HuH-7 (cell line): Measurements from ENCODE around the gene FOSL1.
"Not testable (repeated sequence)": the region's sequence is repeated elsewhere in the genome, so short reads cannot be mapped to it uniquely, and the experiment has no call there.

Experiments
- DNase-seq: peaks from one replicate; pipeline ENCODE4 v3.0.0; 2011; ENCODE audit warnings: low spot score

The FOSL1 gene

DNA sequence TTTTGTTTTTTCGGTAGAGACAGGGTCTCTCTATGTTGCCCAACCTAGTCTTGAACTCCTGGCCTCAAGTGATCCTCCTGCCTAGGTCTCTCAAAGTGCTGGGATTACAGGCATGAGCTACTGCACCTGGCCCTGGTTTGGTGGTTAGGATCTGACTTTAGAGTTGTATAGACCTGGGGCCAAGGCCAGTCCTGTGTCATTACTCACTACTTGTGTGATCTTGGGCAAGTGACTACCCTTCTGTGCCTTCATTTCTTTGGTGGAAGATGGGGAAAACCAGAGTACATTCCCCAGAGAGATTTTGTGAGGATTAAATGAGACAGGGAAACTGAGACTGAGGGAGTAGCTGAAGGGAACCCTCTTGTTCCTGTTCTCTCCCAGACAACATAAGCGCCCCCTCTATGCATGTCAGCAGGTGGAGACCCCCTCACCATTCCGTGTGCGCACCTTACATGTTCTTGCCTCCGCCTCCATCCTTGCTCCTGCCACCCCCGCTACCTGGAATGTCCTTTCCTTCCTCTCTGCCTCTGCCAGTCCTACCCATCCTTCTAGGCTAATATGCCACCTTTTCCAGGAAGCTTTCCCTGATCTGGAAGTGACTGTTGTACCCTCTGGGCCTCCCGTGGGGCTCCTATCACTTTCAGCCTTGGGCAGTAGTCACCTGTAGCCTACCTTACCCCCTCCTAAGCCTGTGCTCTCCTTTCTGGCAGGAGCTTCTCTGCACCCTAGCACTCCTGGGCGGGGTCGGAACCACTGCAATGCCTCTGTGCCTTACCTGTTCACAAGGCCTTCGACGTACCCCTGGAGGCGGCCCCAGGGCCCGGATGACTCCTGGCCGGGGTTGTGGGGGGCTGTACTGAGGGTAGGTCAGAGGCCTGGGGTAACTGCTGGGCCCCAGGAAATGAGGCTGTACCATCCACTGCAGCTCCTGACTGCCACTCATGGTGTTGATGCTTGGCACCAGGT lies 3.9 kb downstream of the FOSL1 start:
- no peak for DNase-seq

DNA sequence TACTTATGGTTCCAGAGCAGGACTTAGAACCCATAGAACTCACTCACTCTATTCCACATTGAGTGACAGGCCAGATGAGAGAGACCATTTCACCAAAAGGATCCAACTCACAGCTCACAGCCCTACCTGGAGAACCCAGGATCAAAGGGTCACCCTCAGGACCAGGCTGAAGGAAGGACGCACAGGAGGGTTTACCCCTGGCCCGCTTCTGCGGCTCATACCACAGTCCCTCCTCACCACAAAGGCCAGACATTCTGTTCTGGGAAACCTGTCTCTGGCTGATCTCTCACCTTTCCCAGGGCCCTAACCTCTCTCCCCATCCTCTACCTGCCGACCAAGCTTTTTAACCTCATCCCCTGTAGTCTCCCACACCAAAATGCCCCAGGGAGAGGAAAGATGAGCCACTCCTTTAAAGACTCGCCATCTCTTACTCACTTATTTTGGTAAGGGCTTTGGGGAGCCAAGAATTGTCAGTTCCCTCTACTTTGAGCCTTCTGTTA lies 4.7 kb downstream of the FOSL1 start:
- DNase-seq: no peak

GRCh38 chr11:65894034-65894591 lies 6.1 kb downstream of the FOSL1 start:
- DNase-seq: no peak

DNA sequence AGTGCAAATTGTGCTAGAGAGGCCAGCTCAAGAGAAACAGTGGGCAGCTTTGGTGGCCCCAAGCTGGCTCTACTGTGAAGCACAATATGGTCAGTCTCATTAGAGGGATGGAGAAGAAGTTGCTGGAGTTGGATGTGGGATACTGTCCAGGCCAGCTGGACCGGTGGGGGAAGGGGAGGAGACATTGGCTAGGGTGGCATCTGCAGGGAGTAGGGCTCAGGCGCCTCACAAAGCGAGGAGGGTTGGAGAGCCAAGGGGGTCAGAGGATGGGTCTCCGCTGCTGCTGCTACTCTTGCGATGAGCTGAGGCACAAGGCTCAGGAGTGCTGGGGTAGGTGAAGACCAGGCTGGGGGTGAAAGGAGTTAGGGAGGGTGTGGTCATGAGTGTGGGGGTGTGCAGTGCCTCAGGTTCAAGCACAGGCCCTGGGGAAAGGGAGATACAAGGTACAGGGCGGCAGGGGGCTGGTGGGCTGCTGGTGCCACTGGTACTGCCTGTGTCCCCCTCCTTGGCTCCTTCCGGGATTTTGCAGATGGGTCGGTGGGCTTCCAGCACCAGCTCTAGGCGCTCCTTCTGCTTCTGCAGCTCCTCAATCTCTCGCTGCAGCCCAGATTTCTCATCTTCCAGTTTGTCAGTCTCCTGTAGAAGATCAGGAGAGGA lies 7.4 kb downstream of the FOSL1 start:
- DNase-seq: no peak

GRCh38 chr11:65892137-65892540 lies 8.0 kb downstream of the FOSL1 start:
- not testable (repeated sequence) for DNase-seq

DNA sequence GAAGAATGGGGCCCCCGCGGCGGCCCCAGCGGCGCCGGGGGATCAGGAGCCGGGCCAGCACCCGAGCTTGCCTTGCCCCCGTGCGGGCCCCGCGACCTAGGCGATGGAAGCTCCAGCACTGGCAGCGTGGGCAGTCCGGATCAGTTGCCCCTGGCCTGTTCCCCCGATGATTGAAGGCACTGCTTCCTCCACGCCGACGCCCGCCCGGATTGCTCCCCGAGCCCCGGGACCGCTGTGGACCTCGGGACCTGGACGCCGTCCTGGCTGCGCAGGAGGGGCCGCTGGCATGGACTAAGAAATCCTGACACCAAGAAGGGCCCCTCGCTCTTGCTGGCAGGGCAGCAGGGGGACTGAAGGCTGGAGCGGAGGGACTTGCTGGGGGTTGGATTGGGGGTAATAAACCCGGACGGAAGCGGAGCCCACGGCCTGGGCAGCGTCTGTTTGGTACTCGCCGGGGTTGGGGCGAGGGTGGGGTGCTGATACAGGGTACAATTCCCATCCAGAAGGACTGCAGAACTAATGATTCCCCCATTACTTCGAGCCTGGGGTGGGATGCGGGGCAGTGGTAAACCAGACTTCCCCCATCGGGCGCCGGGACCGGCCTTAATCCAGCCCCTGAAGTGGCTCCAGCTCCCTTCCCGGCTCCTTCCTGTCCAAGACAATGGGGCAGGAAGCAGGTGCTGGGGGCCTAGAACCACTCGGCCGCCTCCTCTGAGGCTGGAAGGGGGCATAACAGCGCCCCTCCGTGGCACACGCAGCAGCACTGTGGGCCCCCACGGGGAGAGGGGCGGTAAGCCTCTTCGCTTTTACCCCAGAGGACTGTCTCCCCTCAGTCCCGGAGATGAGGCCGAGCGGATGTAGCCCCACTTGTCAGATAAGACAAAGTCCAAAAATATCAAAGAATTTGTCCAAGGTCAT lies 8.7 kb downstream of the FOSL1 start:
- DNase-seq: no peak

DNA sequence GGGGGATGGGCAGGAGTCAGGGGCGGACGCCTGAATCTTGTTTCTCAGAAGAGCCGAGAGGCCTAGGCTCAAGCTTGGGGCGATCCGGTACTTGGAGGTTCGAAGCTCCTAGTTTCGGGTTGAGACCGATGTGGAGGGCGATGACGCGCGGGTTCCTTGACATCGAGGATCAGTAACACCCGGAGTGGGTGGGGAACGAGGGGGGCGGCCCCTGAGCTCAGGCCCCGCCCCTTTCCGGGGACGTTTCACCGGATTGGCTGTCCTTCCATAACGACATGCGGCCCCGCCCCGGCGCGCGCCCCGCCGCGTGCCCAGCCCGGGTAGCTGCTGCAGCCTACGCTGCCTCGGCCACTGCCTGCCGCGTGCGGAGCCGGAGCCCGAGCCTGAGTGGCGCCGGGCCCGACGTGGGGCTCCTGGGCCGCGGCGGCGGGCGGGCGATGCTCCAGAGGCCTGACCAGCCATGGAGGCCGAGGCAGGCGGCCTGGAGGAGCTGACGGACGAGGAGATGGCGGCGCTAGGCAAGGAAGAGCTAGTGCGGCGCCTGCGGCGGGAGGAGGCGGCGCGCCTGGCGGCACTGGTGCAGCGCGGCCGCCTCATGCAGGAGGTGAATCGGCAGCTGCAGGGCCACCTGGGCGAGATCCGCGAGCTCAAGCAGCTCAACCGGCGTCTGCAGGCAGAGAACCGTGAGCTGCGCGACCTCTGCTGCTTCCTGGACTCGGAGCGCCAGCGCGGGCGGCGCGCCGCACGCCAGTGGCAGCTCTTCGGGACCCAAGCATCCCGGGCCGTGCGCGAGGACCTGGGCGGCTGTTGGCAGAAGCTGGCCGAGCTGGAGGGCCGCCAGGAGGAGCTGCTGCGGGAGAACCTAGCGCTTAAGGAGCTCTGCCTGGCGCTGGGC lies 9.6 kb downstream of the FOSL1 start, which contains the start of gene CCDC85B:
Gene CCDC85B (plus strand): TSS at position 350 of the 895 bp plus-strand sequence. CDS start 111 bp downstream, at position 461.
- peak; percentile 94 for DNase-seq

- peak; percentile 93 for DNase-seq
Measured at GRCh38 chr11:65888163-65888814, 11.9 kb downstream of the FOSL1 start, which contains the start of gene FIBP. Gene FIBP (minus strand): TSS chr11:65888471. CDS start chr11:65888418, 53 bp downstream.

DNA sequence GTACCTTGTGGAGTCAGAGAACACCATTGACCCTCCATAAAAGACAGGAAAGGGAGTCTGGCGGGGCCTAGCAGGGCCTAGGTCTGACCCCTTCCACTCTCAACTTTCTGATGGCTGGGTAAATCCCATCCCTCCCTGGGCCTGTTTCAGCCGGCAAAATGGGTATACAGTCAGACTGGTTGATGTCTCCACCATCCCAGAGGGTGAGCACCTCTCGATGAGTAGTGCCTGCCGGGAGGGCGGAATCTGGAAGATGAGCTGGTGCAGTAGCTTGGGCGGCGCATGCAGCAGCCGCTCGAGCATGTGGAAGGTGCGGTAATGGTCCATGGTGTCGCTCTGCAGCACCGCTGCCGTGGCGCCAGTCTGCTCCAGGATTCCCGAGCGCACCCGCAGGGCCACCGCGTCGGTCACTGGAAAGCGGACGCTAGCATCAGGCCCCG lies 12.4 kb downstream of the FOSL1 start:
- DNase-seq: no peak

GRCh38 chr11:65886826-65887722 lies 13.1 kb downstream of the FOSL1 start:
- DNase-seq: no peak

GRCh38 chr11:65885808-65886536 lies 14.2 kb downstream of the FOSL1 start:
- DNase-seq: no peak

- DNase-seq: no peak
Measured at GRCh38 chr11:65885231-65885630, 15.0 kb downstream of the FOSL1 start.

DNA sequence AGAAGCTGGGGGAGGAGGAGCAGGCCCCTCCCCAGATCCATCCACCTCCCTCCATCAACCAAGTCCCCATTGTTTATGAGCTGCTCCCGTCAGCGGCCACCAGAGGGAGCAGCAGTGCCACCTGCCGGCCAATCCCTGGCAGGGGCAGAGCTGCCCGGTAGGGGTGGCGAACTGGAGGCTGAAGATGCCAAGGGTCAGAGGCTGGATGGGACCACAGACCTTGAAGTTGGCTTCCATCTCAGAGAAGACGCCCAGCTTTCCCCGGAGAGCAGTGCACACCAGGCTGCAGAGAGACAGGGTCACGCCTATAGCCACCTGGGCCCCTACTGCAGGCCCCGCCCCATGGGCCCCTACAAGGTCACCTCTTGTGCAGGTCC lies 15.5 kb downstream of the FOSL1 start:
- peak; percentile 84 for DNase-seq

DNA sequence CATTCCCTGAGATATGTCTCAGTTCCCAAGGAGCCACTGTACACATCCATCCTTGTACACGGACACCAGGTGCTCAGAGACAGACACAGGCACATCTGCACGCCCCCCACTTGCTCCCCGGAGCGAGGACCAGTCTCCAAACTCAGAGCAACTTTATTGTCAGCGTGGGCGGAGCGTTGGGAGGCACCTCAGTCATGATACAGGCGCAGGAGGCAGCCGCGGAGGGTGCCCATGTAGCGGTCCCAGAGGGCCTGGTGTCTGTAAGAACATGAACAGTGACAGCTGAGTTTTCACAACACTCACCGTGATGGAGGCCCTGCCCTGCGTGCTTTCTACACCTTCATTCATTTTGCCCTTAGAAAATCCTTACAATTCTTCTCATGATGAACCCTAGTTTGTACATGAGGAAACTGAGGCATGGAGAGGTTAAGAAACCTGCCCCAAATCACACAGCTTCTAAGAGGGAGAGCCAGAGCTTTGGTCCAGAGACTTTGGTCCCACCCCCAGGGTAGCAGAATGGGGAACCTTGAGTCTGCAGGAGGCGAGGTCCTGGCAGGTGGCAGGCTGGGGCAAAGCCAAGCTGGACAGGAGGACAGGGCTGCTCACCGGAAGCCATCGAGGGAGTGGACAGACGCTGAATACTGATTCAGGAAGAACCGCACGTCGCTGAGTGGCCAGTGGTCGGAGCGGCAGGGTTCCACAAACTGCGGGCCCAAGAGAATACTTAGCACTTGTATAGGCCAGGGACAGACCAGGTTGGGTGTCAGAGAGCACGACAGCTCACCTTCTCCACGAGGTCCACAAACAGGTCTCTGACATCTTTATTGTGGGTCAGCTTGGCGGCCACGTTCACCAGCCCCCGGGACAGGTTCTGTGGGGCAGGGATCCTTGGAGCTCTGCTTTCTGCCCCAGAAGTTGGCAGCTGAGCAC lies 16.1 kb downstream of the FOSL1 start:
- no peak for DNase-seq

DNA sequence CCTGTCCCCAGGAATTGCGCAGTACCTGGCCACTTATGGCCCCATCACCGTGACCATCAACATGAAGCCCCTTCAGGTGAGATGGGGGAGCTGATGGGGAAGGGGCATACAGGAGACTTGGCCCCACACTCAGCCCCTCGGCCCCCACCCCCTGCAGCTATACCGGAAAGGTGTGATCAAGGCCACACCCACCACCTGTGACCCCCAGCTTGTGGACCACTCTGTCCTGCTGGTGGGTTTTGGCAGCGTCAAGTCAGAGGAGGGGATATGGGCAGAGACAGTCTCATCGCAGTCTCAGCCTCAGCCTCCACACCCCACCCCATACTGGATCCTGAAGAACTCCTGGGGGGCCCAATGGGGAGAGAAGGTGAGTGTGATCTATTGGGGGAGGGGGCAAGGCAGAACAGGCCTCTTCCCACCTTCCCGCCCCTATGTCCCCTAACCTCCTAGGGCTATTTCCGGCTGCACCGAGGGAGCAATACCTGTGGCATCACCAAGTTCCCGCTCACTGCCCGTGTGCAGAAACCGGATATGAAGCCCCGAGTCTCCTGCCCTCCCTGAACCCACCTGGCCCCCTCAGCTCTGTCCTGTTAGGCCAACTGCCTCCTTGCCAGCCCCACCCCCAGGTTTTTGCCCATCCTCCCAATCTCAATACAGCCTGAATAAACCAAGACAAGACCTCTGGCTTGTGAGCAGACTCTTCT lies 17.0 kb downstream of the FOSL1 start:
- DNase-seq: no peak
